Measurements from ENCODE around the gene PEX7.
"Not testable (repeated sequence)": the region's sequence is repeated elsewhere in the genome, so short reads cannot be mapped to it uniquely, and the experiment has no call there.

Gene PEX7

GRCh38 chr6:136952714-136953260, 130.4 kb downstream of the PEX7 start:
- no peak overlapping the region for H3K27ac ChIP-seq
- TF ChIP-seq ZFX (IDR thresholded peaks at IDR 0.05; ENCODE audit: borderline replicate concordance): no peak
- TF ChIP-seq, protein P1, sequence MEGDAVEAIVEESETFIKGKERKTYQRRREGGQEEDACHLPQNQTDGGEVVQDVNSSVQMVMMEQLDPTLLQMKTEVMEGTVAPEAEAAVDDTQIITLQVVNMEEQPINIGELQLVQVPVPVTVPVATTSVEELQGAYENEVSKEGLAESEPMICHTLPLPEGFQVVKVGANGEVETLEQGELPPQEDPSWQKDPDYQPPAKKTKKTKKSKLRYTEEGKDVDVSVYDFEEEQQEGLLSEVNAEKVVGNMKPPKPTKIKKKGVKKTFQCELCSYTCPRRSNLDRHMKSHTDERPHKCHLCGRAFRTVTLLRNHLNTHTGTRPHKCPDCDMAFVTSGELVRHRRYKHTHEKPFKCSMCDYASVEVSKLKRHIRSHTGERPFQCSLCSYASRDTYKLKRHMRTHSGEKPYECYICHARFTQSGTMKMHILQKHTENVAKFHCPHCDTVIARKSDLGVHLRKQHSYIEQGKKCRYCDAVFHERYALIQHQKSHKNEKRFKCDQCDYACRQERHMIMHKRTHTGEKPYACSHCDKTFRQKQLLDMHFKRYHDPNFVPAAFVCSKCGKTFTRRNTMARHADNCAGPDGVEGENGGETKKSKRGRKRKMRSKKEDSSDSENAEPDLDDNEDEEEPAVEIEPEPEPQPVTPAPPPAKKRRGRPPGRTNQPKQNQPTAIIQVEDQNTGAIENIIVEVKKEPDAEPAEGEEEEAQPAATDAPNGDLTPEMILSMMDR (IDR thresholded peaks at IDR 0.05): no peak

- no peak overlapping the region for H3K27ac ChIP-seq
Observed at GRCh38 chr6:136955123-136955522, 132.7 kb downstream of the PEX7 start.

GRCh38 chr6:136956590-136957544, 134.5 kb downstream of the PEX7 start:
- TF ChIP-seq, protein P1 (IDR thresholded peaks at IDR 0.05): no peak
- TF ChIP-seq ZFX (IDR thresholded peaks at IDR 0.05; ENCODE audit: borderline replicate concordance): no peak
- no peak overlapping the region for H3K27ac ChIP-seq

More at GRCh38 chr6:136955123-136955522, 132.7 kb downstream of the PEX7 start:
- no peak for TF ChIP-seq ZFX (IDR thresholded peaks at IDR 0.05; ENCODE audit: borderline replicate concordance)
- TF ChIP-seq, protein P1 (IDR thresholded peaks at IDR 0.05): no peak

GRCh38 chr6:136958168-136958567, 135.8 kb downstream of the PEX7 start:
- H3K27ac ChIP-seq: no peak overlapping the region
- TF ChIP-seq, protein P1 (IDR thresholded peaks at IDR 0.05): no peak
- TF ChIP-seq ZFX (IDR thresholded peaks at IDR 0.05; ENCODE audit: borderline replicate concordance): no peak

GRCh38 chr6:136959471-136959891, 137.1 kb downstream of the PEX7 start:
- H3K27ac ChIP-seq: no peak overlapping the region
- TF ChIP-seq, protein P1 (IDR thresholded peaks at IDR 0.05): no peak
- TF ChIP-seq ZFX (IDR thresholded peaks at IDR 0.05; ENCODE audit: borderline replicate concordance): no peak

DNA sequence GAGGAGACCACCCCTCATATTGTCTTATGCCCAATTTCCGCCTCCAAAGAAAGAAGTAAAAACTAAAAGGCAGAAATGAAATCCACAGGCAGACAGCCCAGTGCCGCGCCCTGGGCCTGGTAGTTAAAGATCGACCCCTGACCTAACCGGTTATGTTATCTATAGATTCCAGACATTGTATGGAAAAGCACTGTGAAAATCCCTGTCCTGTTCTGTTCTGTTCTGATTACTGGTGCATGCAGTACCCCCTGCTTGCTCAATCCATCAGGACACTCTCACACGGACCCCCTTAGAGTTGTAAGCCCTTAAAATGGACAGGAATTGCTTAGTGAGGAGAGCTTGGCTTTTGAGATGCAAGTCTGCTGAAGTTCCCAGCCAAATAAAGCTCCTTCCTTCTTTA, 137.5 kb downstream of the PEX7 start:
- H3K27ac ChIP-seq: not testable (repeated sequence)

- H3K27ac ChIP-seq: no peak overlapping the region
- TF ChIP-seq, protein P1 (IDR thresholded peaks at IDR 0.05): no peak
- no peak for TF ChIP-seq ZFX (IDR thresholded peaks at IDR 0.05; ENCODE audit: borderline replicate concordance)
Observed at GRCh38 chr6:136960781-136961180, 138.4 kb downstream of the PEX7 start.
